Stimulated activated naive B cell treated with anti-CD40 and anti-IgM and Interleukin-4, amounts not matched to agents 10 μg/mL and 1 μg/mL and 100 μg/mL, for 72 hours (primary cell): ENCODE results near the gene PDE10A.

Experiments
- ATAC-seq, 2 donors: fragments of 150-1000 bp; cut with Tn5 transposase; replicated peaks; 2 replicates each; pipeline ENCODE4 v1.10.0; 2021; ENCODE audit warnings: moderate library complexity in 1 of 2
- DNase-seq: peaks from one replicate; pipeline ENCODE4 v3.0.0; 2021
- H3K27ac Mint-ChIP-seq: one replicate; pipeline ENCODE4 v1.8.0; 2022; ENCODE audit warnings: mild to moderate bottlenecking, mixed read lengths
- H3K27me3 Mint-ChIP-seq, 2 donors: one replicate each; pipeline ENCODE4 v1.8.0; 2022; ENCODE audit warnings: mixed read lengths in 2 of 2
- H3K36me3 Mint-ChIP-seq, 2 donors: one replicate each; pipeline ENCODE4 v1.8.0; 2022; ENCODE audit warnings: mixed read lengths in 2 of 2, mild to moderate bottlenecking in 1 of 2
- H3K4me1 Mint-ChIP-seq, 2 donors: one replicate each; pipeline ENCODE4 v1.8.0; 2022; ENCODE audit warnings: mixed read lengths in 2 of 2, mild to moderate bottlenecking in 1 of 2
- H3K4me3 Mint-ChIP-seq, 2 donors: one replicate each; pipeline ENCODE4 v1.8.0; 2022; ENCODE audit warnings: mild to moderate bottlenecking in 2 of 2, mixed read lengths in 2 of 2, moderate library complexity in 1 of 2
- H3K9me3 Mint-ChIP-seq, 2 donors: one replicate each; pipeline ENCODE4 v1.8.0; 2022; ENCODE audit warnings: mixed read lengths in 2 of 2, mild to moderate bottlenecking in 1 of 2

Gene PDE10A

GRCh38 chr6:165321150-165321549, 341.9 kb downstream of the PDE10A start:
- ATAC-seq (no peak), DNase-seq (no peak)
- no peaks in the 10 kb centered on the region for H3K4me1 Mint-ChIP-seq
- H3K27me3 Mint-ChIP-seq = no peaks in the 10 kb centered on the region
- no peak overlapping the region for H3K27ac Mint-ChIP-seq
- H3K9me3 Mint-ChIP-seq = peaks cover 21 to 33% of the 10 kb centered on the region in 2 donors
- no peaks in the 10 kb centered on the region for H3K36me3 Mint-ChIP-seq
- no peak overlapping the region for H3K4me3 Mint-ChIP-seq

- DNase-seq (no peak), ATAC-seq (no peak)
- Mint-ChIP-seq H3K4me3 (no peak overlapping the region), H3K4me1 (no peaks in the 10 kb centered on the region), H3K27ac (no peak overlapping the region), H3K36me3 (no peaks in the 10 kb centered on the region), H3K9me3 (peaks cover 16 to 22% of the 10 kb centered on the region in 2 donors), H3K27me3 (no peaks in the 10 kb centered on the region)
Measured at GRCh38 chr6:165317723-165318122, 345.3 kb downstream of the PDE10A start.

- DNase-seq = no peak
- peaks cover 5 to 9% of the 10 kb centered on the region in 2 donors for H3K4me1 Mint-ChIP-seq
- peak within 1 kb of the TSS; percentile 59 to 70 for H3K4me3 Mint-ChIP-seq
- peaks cover 0 to under 1% of the 10 kb centered on the region in 2 donors for H3K9me3 Mint-ChIP-seq
- no peak within 1 kb of the TSS for H3K27ac Mint-ChIP-seq
- peak; percentile 41 to 46 for ATAC-seq
- H3K27me3 Mint-ChIP-seq = peaks cover 5 to 6% of the 10 kb centered on the region in 2 donors
- H3K36me3 Mint-ChIP-seq = no peaks in the 10 kb centered on the region
Measured at GRCh38 chr6:165308926-165309731, 353.9 kb downstream of the PDE10A start, which contains the start of gene C6orf118. C6orf118 (minus strand) TSS chr6:165309605; CDS start chr6:165309586, 19 bp downstream.

GRCh38 chr6:165306955-165307354, 356.1 kb downstream of the PDE10A start:
- peaks cover 0 to 7% of the 10 kb centered on the region in 2 donors for H3K9me3 Mint-ChIP-seq
- no peak overlapping the region for H3K4me3 Mint-ChIP-seq
- peaks cover 5 to 9% of the 10 kb centered on the region in 2 donors for H3K4me1 Mint-ChIP-seq
- H3K27ac Mint-ChIP-seq = no peak overlapping the region
- H3K27me3 Mint-ChIP-seq = peaks cover 5 to 6% of the 10 kb centered on the region in 2 donors
- ATAC-seq = no peak
- no peak for DNase-seq
- H3K36me3 Mint-ChIP-seq = no peaks in the 10 kb centered on the region

GRCh38 chr6:165301372-165302246, 361.4 kb downstream of the PDE10A start:
- DNase-seq = no peak
- H3K4me3 Mint-ChIP-seq = no peak overlapping the region
- no peaks in the 10 kb centered on the region for H3K27me3 Mint-ChIP-seq
- no peak for ATAC-seq
- H3K36me3 Mint-ChIP-seq = no peaks in the 10 kb centered on the region
- no peak overlapping the region for H3K27ac Mint-ChIP-seq
- no peaks in the 10 kb centered on the region for H3K4me1 Mint-ChIP-seq
- H3K9me3 Mint-ChIP-seq = peaks cover 2 to 12% of the 10 kb centered on the region in 2 donors

GRCh38 chr6:165300422-165300936, 362.6 kb downstream of the PDE10A start:
- no peaks in the 10 kb centered on the region for H3K4me1 Mint-ChIP-seq
- no peaks in the 10 kb centered on the region for H3K27me3 Mint-ChIP-seq
- no peak for DNase-seq
- H3K9me3 Mint-ChIP-seq = peaks cover 12 to 14% of the 10 kb centered on the region in 2 donors
- H3K36me3 Mint-ChIP-seq = no peaks in the 10 kb centered on the region
- ATAC-seq = no peak
- H3K4me3 Mint-ChIP-seq = no peak overlapping the region
- no peak overlapping the region for H3K27ac Mint-ChIP-seq

- no peak overlapping the region for H3K27ac Mint-ChIP-seq
- H3K27me3 Mint-ChIP-seq = no peaks in the 10 kb centered on the region
- H3K9me3 Mint-ChIP-seq = peaks cover 12 to 14% of the 10 kb centered on the region in 2 donors
- DNase-seq (no peak), ATAC-seq (no peak)
- H3K4me1 Mint-ChIP-seq = no peaks in the 10 kb centered on the region
- H3K4me3 Mint-ChIP-seq = no peak overlapping the region
- H3K36me3 Mint-ChIP-seq = no peaks in the 10 kb centered on the region
Measured at GRCh38 chr6:165298875-165299274, 364.2 kb downstream of the PDE10A start.

GRCh38 chr6:165298402-165298801, 364.6 kb downstream of the PDE10A start:
- H3K27me3 Mint-ChIP-seq = no peaks in the 10 kb centered on the region
- no peak overlapping the region for H3K4me3 Mint-ChIP-seq
- H3K36me3 Mint-ChIP-seq = no peaks in the 10 kb centered on the region
- H3K4me1 Mint-ChIP-seq = no peaks in the 10 kb centered on the region
- ATAC-seq = no peak
- DNase-seq = no peak
- H3K27ac Mint-ChIP-seq = no peak overlapping the region
- peaks cover 12 to 14% of the 10 kb centered on the region in 2 donors for H3K9me3 Mint-ChIP-seq

GRCh38 chr6:165292657-165293056, 370.4 kb downstream of the PDE10A start:
- DNase-seq (no peak), ATAC-seq (no peak)
- H3K9me3 Mint-ChIP-seq = peaks cover 17 to 24% of the 10 kb centered on the region in 2 donors
- H3K4me3 Mint-ChIP-seq = no peak overlapping the region
- H3K36me3 Mint-ChIP-seq = no peaks in the 10 kb centered on the region
- H3K27me3 Mint-ChIP-seq = no peaks in the 10 kb centered on the region
- H3K27ac Mint-ChIP-seq = no peak overlapping the region
- H3K4me1 Mint-ChIP-seq = no peaks in the 10 kb centered on the region
